Keratinocyte (primary cell): ENCODE data around the gene S100P. TPM values are rescaled to one million over a fixed set of nuclear protein-coding genes. Genes with fewer than 3 reads are reported as not detected.

ENCODE experiments used
- DNase-seq: peaks from one replicate; pipeline ENCODE4 v3.0.0-alpha.2; 2011; ENCODE audit warnings: low read depth, missing footprints, low spot score
- FAIRE-seq: peaks from 2 replicates; lab custom pipeline; 2011; peaks lifted over from hg19 to GRCh38; lab: Jason Lieb, UNC
- H2AFZ ChIP-seq: 2 replicates; pipeline ENCODE4 v1.6.0; 2012; ENCODE audit warnings: low read length, control low read depth, inconsistent platforms; ENCODE audit not compliant: control insufficient read depth
- H3K27ac ChIP-seq: 2 replicates; pipeline ENCODE4 v1.5.1; 2011; ENCODE audit warnings: low read length; ENCODE audit not compliant: control insufficient read depth, insufficient read depth
- H3K27me3 ChIP-seq: 3 replicates; pipeline ENCODE4 v1.6.0; 2011; ENCODE audit warnings: low read length; ENCODE audit not compliant: control insufficient read depth, insufficient read depth; ENCODE audit errors: extremely low read depth
- H3K36me3 ChIP-seq, 2 experiments: 2 replicates in 1 of 2; 3 replicates in 1 of 2; pipeline ENCODE4 v1.5.1; 2011; ENCODE audit warnings: low read length in 2 of 2, mild to moderate bottlenecking in 1 of 2; ENCODE audit not compliant: control insufficient read depth in 2 of 2, insufficient read depth in 2 of 2; ENCODE audit errors: extremely low read depth in 1 of 2
- H3K4me1 ChIP-seq: 3 replicates; pipeline ENCODE4 v1.5.1; 2011; ENCODE audit warnings: low read length; ENCODE audit not compliant: control insufficient read depth, insufficient read depth; ENCODE audit errors: extremely low read depth
- H3K4me2 ChIP-seq: 3 replicates; pipeline ENCODE4 v1.6.0; 2011; ENCODE audit warnings: low read depth, low read length; ENCODE audit not compliant: control insufficient read depth, insufficient read depth; ENCODE audit errors: extremely low read depth
- H3K4me3 ChIP-seq, 3 experiments: fragments of 200-600 bp in 1 of 3; sonication (generic) in 1 of 3; 2 replicates in 2 of 3; 3 replicates in 1 of 3; pipeline ENCODE4 v1.5.1; 2011 to 2016; ENCODE audit warnings: low read length in 3 of 3, mild to moderate bottlenecking in 3 of 3, control low read depth in 2 of 3, inconsistent platforms in 1 of 3, low read depth in 1 of 3, mixed read lengths in 1 of 3, mixed run types in 1 of 3, moderate library complexity in 1 of 3; ENCODE audit not compliant: control insufficient read depth in 2 of 3, insufficient read depth in 2 of 3; ENCODE audit errors: extremely low read depth in 1 of 3
- H3K79me2 ChIP-seq: 2 replicates; pipeline ENCODE4 v1.6.0; 2012; ENCODE audit warnings: low read length; ENCODE audit not compliant: control insufficient read depth, insufficient read depth
- H3K9ac ChIP-seq: 3 replicates; pipeline ENCODE4 v1.6.0; 2011; ENCODE audit warnings: low read length; ENCODE audit not compliant: control insufficient read depth, insufficient read depth; ENCODE audit errors: extremely low read depth
- H3K9me1 ChIP-seq: 3 replicates; pipeline ENCODE4 v1.6.0; 2011; ENCODE audit warnings: low read length; ENCODE audit not compliant: control insufficient read depth, insufficient read depth; ENCODE audit errors: extremely low read depth
- H3K9me3 ChIP-seq: 2 replicates; pipeline ENCODE4 v1.5.1; 2012; ENCODE audit warnings: low read depth, low read length; ENCODE audit not compliant: control insufficient read depth
- H4K20me1 ChIP-seq: 3 replicates; pipeline ENCODE4 v1.6.0; 2011; ENCODE audit warnings: low read length; ENCODE audit not compliant: control insufficient read depth, insufficient read depth; ENCODE audit errors: extremely low read depth
- CTCF ChIP-seq, 3 experiments: IDR thresholded peaks in 1 of 3; conservative IDR thresholded peaks in 1 of 3; optimal IDR thresholded peaks in 1 of 3; 2 replicates in 2 of 3; 3 replicates in 1 of 3; pipeline versions ENCODE3 to v1.5.1; 2011; ENCODE audit warnings: low read length in 3 of 3, mild to moderate bottlenecking in 3 of 3, moderate library complexity in 2 of 3, control low read depth in 1 of 3, inconsistent platforms in 1 of 3; ENCODE audit not compliant: insufficient read depth in 2 of 3; ENCODE audit errors: extremely low read depth in 1 of 3
- EZH2 ChIP-seq: IDR thresholded peaks from one replicate; pipeline ENCODE4 v1.6.1; 2012; ENCODE audit warnings: inconsistent platforms, mild to moderate bottlenecking, low read length, moderate library complexity
- dilution Hi-C: fragments of 300-500 bp; cut with MboI; formaldehyde crosslinking; loops from one replicate; pipeline ENCODE4 v1.7.0; 2020; ENCODE audit warnings: low sequenced_read_pairs; ENCODE audit not compliant: extremely low pct_ligation_motif_present
- polyA plus RNA-seq, 5 experiments: library from polyadenylated mRNA; depleted of rRNA in 3 of 5; stranded (reverse) in 3 of 5; stranded (forward) in 1 of 5; unstranded in 1 of 5; fragments of >200 nt; gene quantifications; 1 replicate in 1 of 5; 2 replicates in 3 of 5; 3 replicates in 1 of 5; pipeline versions ENCODE4 v1.2.1 to v1.2.3, GENCODE V29; 2011 to 2012; ENCODE audit warnings: missing spikeins in 2 of 5, low read depth in 1 of 5, low replicate concordance in 1 of 5

The S100P gene
- polyA plus RNA-seq, 1 donor (not counting 4 experiments of a cell fraction or from before 2014, with no cell fraction given), result 1.7 TPM

- Histone ChIP-seq H3K79me2 (no peaks in the 10 kb centered on the region), H3K4me1 (peaks cover 8% of the 10 kb centered on the region), H4K20me1 (no peaks in the 10 kb centered on the region), H3K9ac (no peak overlapping the region), H3K9me1 (no peaks in the 10 kb centered on the region), H3K4me3 (no peak overlapping the region), H3K36me3 (no peaks in the 10 kb centered on the region), H3K4me2 (no peak overlapping the region), H2AFZ (no peak overlapping the region), H3K27me3 (peaks cover 20% of the 10 kb centered on the region), H3K27ac (no peak overlapping the region), H3K9me3 (no peaks in the 10 kb centered on the region)
- FAIRE-seq (no peak), DNase-seq (no peak)
- no peak for TF ChIP-seq CTCF (optimal IDR thresholded peaks at IDR 0.05 in 1 of 3, IDR thresholded peaks at IDR 0.05 in 1 of 3, conservative IDR thresholded peaks at IDR 0.05 in 1 of 3; ENCODE audit: extremely low read depth in 1 of 3, insufficient read depth in 2 of 3, low read length in 3 of 3)
- no peak for TF ChIP-seq EZH2
- dilution Hi-C loops, result no loop called here
Observed at GRCh38 chr4:6662591-6662990, 31.1 kb upstream of the S100P start.

DNA sequence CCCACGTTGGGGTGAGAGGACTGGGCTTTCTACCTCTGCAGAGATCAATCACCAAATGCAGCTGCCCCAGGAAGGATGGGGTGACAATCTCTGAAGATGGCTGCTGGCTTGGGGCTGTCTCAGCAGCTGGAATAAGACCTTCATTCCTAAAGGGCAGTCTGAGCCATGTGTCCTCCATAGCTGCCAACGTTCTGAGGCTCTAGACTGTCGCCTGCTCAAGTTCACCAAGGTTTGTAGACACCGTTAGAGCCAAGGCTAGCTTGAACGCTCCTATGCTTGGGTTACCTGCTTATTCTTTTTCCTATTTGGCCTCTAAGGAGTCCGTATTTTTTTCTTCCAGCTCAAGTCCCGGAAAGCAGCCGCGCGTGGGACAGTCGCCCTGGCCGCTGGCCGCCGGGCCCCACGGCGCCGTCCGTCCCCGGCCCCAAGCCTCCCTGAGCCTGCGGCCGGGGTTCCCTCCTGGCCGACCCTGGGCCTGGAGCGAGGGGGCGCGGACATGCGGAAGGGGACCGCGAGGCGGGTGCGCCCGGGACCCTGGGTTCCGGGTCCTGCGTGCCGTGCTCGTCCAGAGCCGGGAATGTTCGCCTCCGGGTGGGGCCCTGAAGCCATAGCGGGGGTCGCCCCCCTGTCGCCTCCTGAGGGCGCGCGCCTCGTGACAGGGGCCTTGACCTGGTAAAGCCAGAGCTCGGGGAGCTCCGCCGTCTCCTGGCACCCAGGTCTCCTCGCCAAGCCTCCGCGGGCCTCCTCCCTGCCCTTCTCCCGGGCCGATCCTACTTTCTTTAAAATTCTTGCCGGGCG, 29.9 kb upstream of the S100P start:
- Histone ChIP-seq H2AFZ (no peak overlapping the region), H3K9ac (no peak overlapping the region), H3K79me2 (no peaks in the 10 kb centered on the region), H4K20me1 (no peaks in the 10 kb centered on the region), H3K4me3 (no peak overlapping the region), H3K27me3 (peaks cover 20% of the 10 kb centered on the region), H3K9me1 (no peaks in the 10 kb centered on the region), H3K27ac (no peak overlapping the region), H3K4me2 (no peak overlapping the region), H3K36me3 (no peaks in the 10 kb centered on the region), H3K9me3 (no peaks in the 10 kb centered on the region), H3K4me1 (peaks cover 8% of the 10 kb centered on the region)
- TF ChIP-seq CTCF (optimal IDR thresholded peaks at IDR 0.05 in 1 of 3, IDR thresholded peaks at IDR 0.05 in 1 of 3, conservative IDR thresholded peaks at IDR 0.05 in 1 of 3; ENCODE audit: extremely low read depth in 1 of 3, insufficient read depth in 2 of 3, low read length in 3 of 3) (no peak), EZH2 (peak; percentile 67)
- FAIRE-seq (no peak), DNase-seq (no peak)
- dilution Hi-C loops, result no loop called here
